Gastrocnemius medialis (tissue), 4 donors: Measurements from ENCODE around the gene GNB1. TPM values are rescaled to one million over a fixed set of nuclear protein-coding genes. Genes with fewer than 3 reads are reported as not detected.
A peak's percentile ranks its signal among the peaks of the same experiment; 100 is the strongest.

Experiments used
- ATAC-seq, 2 donors: fragments of 150-250 bp; one replicate each; pipeline ENCODE4 v1.9.1; 2016
- DNase-seq, 2 donors: peaks; one replicate each; pipeline ENCODE4 v3.0.0-alpha.2; 2019
- H3K27ac ChIP-seq, 4 donors: fragments of 200-600 bp; sonication (generic); 1 replicate in 1 of 4; 2 replicates in 3 of 4; pipeline ENCODE4 v1.5.1; 2016 to 2018; ENCODE audit warnings: mild to moderate bottlenecking in 2 of 4, moderate library complexity in 1 of 4
- H3K27me3 ChIP-seq, 3 donors: fragments of 200-600 bp; sonication (generic) in 2 of 3; 1 replicate in 1 of 3; 2 replicates in 2 of 3; pipeline versions ENCODE4 v1.5.1 to v1.6.0; 2016 to 2019; ENCODE audit warnings: mild to moderate bottlenecking in 1 of 3, moderate library complexity in 1 of 3
- H3K36me3 ChIP-seq, 2 donors: fragments of 200-600 bp; sonication (generic) in 1 of 2; one replicate each; pipeline ENCODE4 v1.5.1; 2017 to 2018
- H3K4me1 ChIP-seq, 2 donors: fragments of 200-600 bp; sonication (generic) in 1 of 2; one replicate each; pipeline ENCODE4 v1.5.1; 2016 to 2017; ENCODE audit warnings: mild to moderate bottlenecking in 2 of 2
- H3K4me3 ChIP-seq, 4 donors: fragments of 200-600 bp; sonication (generic) in 3 of 4; 1 replicate in 1 of 4; 2 replicates in 3 of 4; pipeline ENCODE4 v1.5.1; 2016 to 2019; ENCODE audit warnings: mild to moderate bottlenecking in 2 of 4
- H3K9me3 ChIP-seq, 3 donors: fragments of 200-600 bp; sonication (generic) in 2 of 3; 1 replicate in 1 of 3; 2 replicates in 2 of 3; pipeline ENCODE4 v1.5.1; 2016 to 2019
- POLR2A ChIP-seq, 2 donors: fragments of 450-650 bp; IDR thresholded peaks; one replicate each; pipeline ENCODE4 v1.6.1; 2017; ENCODE audit warnings: antibody characterized with exemption in 2 of 2, mild to moderate bottlenecking in 2 of 2, moderate library complexity in 2 of 2
- in situ Hi-C, 4 donors: fragments of 200-750 bp; cut with MboI; loops; one replicate each; pipeline versions ENCODE4 v1.15.0 to v1.8.0; 2017; ENCODE audit warnings: low sequenced_read_pairs in 4 of 4
- intact Hi-C: fragments of 100-400 bp; cut with DNase I; formaldehyde crosslinking; loops from one replicate; pipeline ENCODE4 v1.15.1; 2023; ENCODE audit warnings: low total_unique reads
- total RNA-seq, 4 donors: library from RNA; depleted of rRNA; stranded (reverse); fragments of >200 nt; gene quantifications; one replicate each; pipeline versions ENCODE4 v1.1.0 to v1.2.3, GENCODE V29; 2016
- TF ChIP-seq, protein P1 (sequence below), 5 experiments: fragments of 450-650 bp in 3 of 5; fragments of 200-600 bp in 2 of 5; sonication (generic) in 2 of 5; IDR thresholded peaks in 4 of 5; conservative IDR thresholded peaks in 1 of 5; 1 replicate in 4 of 5; 2 replicates in 1 of 5; pipeline ENCODE4 v1.5.1; 2016 to 2019; ENCODE audit warnings: antibody characterized with exemption in 5 of 5, mild to moderate bottlenecking in 3 of 5, moderate library complexity in 3 of 5

The GNB1 gene
- total RNA-seq, 4 donors from 2014 or later, result 29.9 to 44.1 (median 37.2) TPM

DNA sequence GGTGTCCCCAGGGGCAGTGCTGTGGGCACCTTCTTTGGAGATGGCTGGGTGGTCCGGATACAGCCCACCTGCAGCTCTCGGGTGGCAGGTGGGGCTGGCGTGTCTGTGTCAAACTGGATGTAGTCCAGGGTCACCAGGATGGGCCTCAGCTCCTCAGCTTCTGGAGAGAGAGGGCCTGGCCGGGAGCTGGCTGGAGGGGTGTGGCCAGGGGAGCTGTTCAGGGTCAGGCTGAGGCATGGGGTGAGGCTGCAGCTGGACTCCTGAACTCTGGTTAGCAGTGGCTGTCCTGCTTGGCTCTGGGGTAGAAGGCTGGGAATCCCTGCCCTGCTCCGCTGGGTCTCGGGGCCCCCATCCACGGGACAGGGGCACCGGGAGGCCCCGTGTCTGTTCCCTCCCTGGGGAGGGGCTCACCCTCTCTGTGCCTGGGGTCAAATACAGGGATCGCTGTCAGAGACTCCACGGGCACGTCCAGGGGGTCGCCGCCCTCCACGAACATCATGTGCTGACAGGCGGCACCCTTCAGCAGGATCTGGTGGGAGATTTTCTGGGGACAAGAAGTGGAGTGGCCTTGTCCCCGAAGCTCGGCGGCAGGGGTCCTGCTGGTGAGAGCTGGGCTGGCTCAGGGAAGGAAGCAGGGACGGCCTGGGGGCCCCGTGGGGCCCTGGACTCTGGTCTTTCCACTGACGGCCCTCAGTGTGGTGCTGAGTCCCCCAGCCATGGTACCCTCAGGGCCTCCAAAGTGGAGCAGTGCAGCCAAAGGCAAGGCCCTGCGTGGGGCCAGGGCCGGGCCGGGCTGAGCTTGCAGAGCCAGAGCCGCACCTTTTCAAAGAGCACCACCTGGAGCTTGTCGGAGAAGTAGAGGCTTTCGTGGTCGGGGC, 32.3 kb upstream of the GNB1 start:
- intact Hi-C loops (no loop called here), in situ Hi-C loops (no loop called here)
- Histone ChIP-seq H3K27ac (no peak overlapping the region), H3K4me1 (peaks cover 5 to 8% of the 10 kb centered on the region in 2 donors), H3K4me3 (no peak overlapping the region), H3K27me3 (no peaks in the 10 kb centered on the region), H3K36me3 (no peaks in the 10 kb centered on the region), H3K9me3 (no peaks in the 10 kb centered on the region)
- no peak for DNase-seq
- no peak for ATAC-seq
- TF ChIP-seq, protein P1, sequence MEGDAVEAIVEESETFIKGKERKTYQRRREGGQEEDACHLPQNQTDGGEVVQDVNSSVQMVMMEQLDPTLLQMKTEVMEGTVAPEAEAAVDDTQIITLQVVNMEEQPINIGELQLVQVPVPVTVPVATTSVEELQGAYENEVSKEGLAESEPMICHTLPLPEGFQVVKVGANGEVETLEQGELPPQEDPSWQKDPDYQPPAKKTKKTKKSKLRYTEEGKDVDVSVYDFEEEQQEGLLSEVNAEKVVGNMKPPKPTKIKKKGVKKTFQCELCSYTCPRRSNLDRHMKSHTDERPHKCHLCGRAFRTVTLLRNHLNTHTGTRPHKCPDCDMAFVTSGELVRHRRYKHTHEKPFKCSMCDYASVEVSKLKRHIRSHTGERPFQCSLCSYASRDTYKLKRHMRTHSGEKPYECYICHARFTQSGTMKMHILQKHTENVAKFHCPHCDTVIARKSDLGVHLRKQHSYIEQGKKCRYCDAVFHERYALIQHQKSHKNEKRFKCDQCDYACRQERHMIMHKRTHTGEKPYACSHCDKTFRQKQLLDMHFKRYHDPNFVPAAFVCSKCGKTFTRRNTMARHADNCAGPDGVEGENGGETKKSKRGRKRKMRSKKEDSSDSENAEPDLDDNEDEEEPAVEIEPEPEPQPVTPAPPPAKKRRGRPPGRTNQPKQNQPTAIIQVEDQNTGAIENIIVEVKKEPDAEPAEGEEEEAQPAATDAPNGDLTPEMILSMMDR (IDR thresholded peaks at IDR 0.05 in 4 of 5, conservative IDR thresholded peaks at IDR 0.05 in 1 of 5), result no peak
- no peak for TF ChIP-seq POLR2A (IDR thresholded peaks at IDR 0.05)

DNA sequence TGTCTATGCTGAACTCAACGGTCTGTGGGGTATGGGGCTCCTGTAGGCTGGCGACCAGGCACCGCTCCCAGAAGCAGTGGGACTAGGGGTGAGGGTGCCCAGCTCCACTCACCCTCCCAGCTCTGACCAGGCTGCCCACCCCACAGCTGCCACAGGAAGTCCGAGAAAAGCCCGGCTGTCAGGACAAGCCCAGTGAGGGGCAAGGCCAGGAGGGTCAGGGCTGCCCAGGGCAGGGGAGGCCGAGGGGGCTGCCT, 31.7 kb upstream of the GNB1 start:
- H3K4me1 ChIP-seq, result peaks cover 9 to 13% of the 10 kb centered on the region in 2 donors
- no peaks in the 10 kb centered on the region for H3K9me3 ChIP-seq
- in situ Hi-C loops, result no loop called here
- intact Hi-C loops, result no loop called here
- no peak for ATAC-seq
- TF ChIP-seq POLR2A (IDR thresholded peaks at IDR 0.05), result no peak
- TF ChIP-seq, protein P1 (IDR thresholded peaks at IDR 0.05 in 4 of 5, conservative IDR thresholded peaks at IDR 0.05 in 1 of 5), result no peak
- no peak overlapping the region for H3K4me3 ChIP-seq
- H3K27me3 ChIP-seq, result no peaks in the 10 kb centered on the region
- H3K27ac ChIP-seq, result no peak overlapping the region
- no peak for DNase-seq
- no peaks in the 10 kb centered on the region for H3K36me3 ChIP-seq

DNA sequence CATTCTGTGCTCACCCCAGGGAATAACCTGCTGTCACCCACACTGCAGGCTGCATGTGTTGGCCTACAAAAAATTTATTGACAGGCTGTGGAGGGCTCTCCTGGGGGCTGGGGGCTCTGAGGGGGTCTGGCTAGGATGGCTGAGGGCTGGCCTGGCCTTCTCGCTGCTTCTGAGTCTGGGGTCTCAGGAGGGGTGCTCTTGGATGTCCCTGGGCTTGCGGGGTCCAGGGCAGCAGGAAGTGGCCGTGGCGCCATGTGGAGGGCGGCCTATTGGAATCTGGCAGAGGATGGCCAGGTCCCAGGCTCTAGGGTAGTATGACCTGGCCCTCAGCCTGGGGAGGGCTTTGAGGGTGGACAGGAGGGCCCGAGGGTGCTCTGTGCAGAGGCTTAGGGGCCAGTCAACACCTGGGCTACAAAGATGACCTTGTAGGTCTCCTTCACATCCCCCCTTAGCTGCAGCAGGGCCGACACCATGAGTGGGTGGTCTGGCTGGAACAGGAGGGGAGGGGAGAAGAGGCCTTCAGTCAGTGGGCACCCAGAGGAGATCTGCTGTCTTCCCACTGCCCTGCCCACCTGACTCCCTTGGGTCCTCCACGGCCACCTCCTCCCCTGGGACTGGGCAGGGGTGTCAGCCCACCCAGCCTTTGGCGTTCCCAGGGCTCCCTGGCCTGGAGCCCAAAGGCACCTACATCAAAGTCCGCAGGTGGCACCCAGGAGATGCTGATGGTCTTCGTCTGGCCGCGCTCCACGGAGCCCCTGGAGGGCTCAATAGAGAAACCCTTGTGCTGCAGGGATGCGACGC, 31.2 kb upstream of the GNB1 start:
- ATAC-seq, result no peak
- DNase-seq, result no peak
- Histone ChIP-seq H3K27ac (no peak overlapping the region), H3K4me1 (peaks cover 13 to 19% of the 10 kb centered on the region in 2 donors), H3K4me3 (no peak overlapping the region), H3K27me3 (no peaks in the 10 kb centered on the region), H3K9me3 (no peaks in the 10 kb centered on the region), H3K36me3 (no peaks in the 10 kb centered on the region)
- in situ Hi-C loops, result no loop called here
- TF ChIP-seq, protein P1 (IDR thresholded peaks at IDR 0.05 in 4 of 5, conservative IDR thresholded peaks at IDR 0.05 in 1 of 5), result no peak
- TF ChIP-seq POLR2A (IDR thresholded peaks at IDR 0.05), result no peak
- intact Hi-C loops, result no loop called here

DNA sequence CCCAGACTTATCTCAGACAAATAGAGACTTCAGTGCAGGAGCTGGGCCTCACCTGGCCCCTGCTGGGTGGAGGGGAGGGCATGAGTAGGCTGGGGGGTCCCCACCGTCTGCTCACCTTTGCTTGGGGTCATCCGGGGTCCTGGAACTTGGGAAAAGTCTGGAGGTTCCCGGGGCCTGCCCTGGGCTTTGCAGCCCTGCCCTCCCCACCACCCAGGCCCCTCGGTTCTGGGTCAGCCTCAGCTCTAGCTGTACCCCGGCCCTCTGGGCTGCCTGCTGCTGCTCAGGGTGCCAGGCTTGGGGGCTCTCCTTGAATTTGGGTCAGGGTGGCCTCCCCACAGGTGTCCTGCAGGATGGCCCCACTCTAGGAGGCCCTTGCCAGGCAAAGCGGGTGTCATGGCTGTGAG, 30.6 kb upstream of the GNB1 start:
- Histone ChIP-seq H3K27ac (no peak overlapping the region), H3K4me1 (peaks cover 16 to 25% of the 10 kb centered on the region in 2 donors), H3K36me3 (no peaks in the 10 kb centered on the region), H3K27me3 (no peaks in the 10 kb centered on the region), H3K4me3 (no peak overlapping the region), H3K9me3 (no peaks in the 10 kb centered on the region)
- no peak for TF ChIP-seq POLR2A (IDR thresholded peaks at IDR 0.05)
- TF ChIP-seq, protein P1 (IDR thresholded peaks at IDR 0.05 in 4 of 5, conservative IDR thresholded peaks at IDR 0.05 in 1 of 5), result no peak
- in situ Hi-C loops, result no loop called here
- intact Hi-C loops, result no loop called here
- ATAC-seq (no peak), DNase-seq (peak in 1 of 2 donors; percentile 15)
